Measurements from ENCODE around the gene BIN2. TPM values are rescaled to one million over a fixed set of nuclear protein-coding genes. Genes with fewer than 3 reads are reported as not detected.

Gene BIN2
- total RNA-seq, 1 experiment from 2014 or later: 0.39 TPM

DNA sequence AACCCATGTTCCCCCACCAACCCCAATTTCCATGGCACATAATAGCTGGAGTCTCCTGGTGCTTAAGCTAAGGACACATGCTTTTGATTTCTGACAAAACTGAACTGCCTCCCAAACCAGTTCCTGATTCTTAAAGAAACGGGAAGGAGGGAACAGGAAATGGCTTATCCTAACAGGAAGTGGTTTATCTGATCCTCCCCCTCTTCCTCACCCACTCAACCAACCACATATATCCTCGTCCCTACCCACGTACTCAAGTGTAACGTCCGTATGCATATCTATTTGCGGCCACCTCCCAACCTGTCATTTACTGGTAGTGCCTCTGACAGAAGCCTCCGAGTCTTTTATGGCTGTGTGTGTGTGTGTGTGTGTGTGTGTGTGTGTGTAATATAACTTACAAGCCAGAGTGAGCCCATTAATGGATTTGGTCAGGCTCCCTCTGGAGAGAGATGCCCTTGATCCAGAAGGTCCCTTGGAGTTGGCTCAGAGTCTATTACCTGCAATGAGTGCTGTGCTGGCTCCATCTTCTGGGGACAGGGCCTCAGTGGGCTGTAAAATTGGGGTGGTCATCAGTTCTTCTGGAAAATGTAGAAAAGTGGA, 77.6 kb downstream of the BIN2 start:
- no peaks in the 10 kb centered on the region for H3K27me3 ChIP-seq (ENCODE audit: control insufficient read depth, insufficient read depth, low read length)
- intact Hi-C loops (cut with micrococcal nuclease; ENCODE audit: unreplicated experiment): no loop called here
- DNase-seq (ENCODE audit: low read depth, low spot score) (no peak), ATAC-seq (no peak)
- no peak overlapping the region for H3K4me3 ChIP-seq (ENCODE audit: low read depth in 2 of 2, low read length in 2 of 2)
- in situ Hi-C loops (cut with HindIII; ENCODE audit: low pct_unique_long_range_greater_than_20kb, low sequenced_read_pairs): no loop called here
- TF ChIP-seq SIN3A (IDR thresholded peaks at IDR 0.05; ENCODE audit: borderline replicate concordance, insufficient read depth, low read depth, low read length): no peak
- TF ChIP-seq REST (IDR thresholded peaks at IDR 0.05; ENCODE audit: insufficient read depth in 1 of 2, low read depth in 2 of 2, low read length in 1 of 2): no peak
- TF ChIP-seq POLR2AphosphoS5 (IDR thresholded peaks at IDR 0.05; ENCODE audit: low read depth, low read length): no peak
- TF ChIP-seq TCF7L2 (IDR thresholded peaks at IDR 0.05; ENCODE audit: low read depth, low read length): no peak
- no peak; the same call in 1 of the 2 replicates for TF ChIP-seq CTCF (IDR thresholded peaks at IDR 0.05)
- H3K4me1 ChIP-seq (ENCODE audit: control insufficient read depth, insufficient read depth, low read length): no peaks in the 10 kb centered on the region
- no TSS peak for BruUV-seq (replicated peaks)
- no peaks in the 10 kb centered on the region for H3K9me3 ChIP-seq (ENCODE audit: control insufficient read depth, insufficient read depth, low read depth, low read length)
- ChIA-PET POLR2A (no interaction called here), CTCF (no interaction called here)
- H3K36me3 ChIP-seq (ENCODE audit: control insufficient read depth, insufficient read depth, low read length): peaks cover 19% of the 10 kb centered on the region
- no peak overlapping the region for H3K27ac ChIP-seq (ENCODE audit: low read length)

DNA sequence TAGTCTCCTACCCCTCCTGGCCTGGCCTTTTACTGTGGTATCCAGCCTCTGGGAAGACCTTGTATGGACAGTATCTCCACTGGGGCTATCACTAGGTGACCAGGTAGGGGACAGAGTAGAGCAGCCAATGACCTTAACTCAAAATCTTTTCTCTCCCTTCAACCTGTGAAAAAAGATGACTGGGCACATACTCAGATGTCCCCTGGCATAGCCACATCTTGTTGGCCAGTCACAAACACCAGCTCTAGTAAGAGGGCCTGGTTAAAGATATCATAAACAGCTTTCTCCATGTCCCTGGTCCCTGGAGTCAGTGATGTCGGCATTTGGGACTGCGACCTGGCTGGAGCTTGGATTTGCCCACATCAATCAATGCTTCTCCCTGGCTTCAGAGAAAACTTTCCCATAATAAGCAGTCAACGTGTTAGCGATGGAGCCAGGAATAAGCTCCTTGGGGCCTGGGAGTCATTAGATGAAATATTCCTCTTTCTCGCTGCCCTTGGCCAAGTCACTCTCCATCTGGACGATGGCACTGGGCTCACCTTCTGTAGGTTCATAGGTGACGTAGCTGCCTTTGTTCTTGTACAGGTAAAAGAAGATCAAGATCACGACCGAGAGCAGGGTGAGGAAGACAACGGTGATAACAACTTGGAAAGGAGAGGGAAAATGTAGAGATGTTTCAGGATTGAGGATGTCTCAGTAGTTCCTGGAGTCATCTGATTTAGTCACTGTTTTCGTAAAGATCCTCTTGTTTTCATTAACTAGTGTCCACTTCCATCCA, 78.3 kb downstream of the BIN2 start:
- Histone ChIP-seq H3K27ac (ENCODE audit: low read length) (no peak overlapping the region), H3K9me3 (ENCODE audit: control insufficient read depth, insufficient read depth, low read depth, low read length) (no peaks in the 10 kb centered on the region), H3K4me1 (ENCODE audit: control insufficient read depth, insufficient read depth, low read length) (no peaks in the 10 kb centered on the region), H3K27me3 (ENCODE audit: control insufficient read depth, insufficient read depth, low read length) (no peaks in the 10 kb centered on the region), H3K4me3 (ENCODE audit: low read depth in 2 of 2, low read length in 2 of 2) (no peak overlapping the region), H3K36me3 (ENCODE audit: control insufficient read depth, insufficient read depth, low read length) (peaks cover 26% of the 10 kb centered on the region)
- ChIA-PET CTCF (no interaction called here), POLR2A (no interaction called here)
- no peak for DNase-seq (ENCODE audit: low read depth, low spot score)
- peak; percentile 36; the same call in 1 of the 2 replicates for ATAC-seq
- in situ Hi-C loops (cut with HindIII; ENCODE audit: low pct_unique_long_range_greater_than_20kb, low sequenced_read_pairs) (no loop called here), intact Hi-C loops (cut with micrococcal nuclease; ENCODE audit: unreplicated experiment) (no loop called here)
- no peak for TF ChIP-seq CTCF (IDR thresholded peaks at IDR 0.05)
- TF ChIP-seq SIN3A (IDR thresholded peaks at IDR 0.05; ENCODE audit: borderline replicate concordance, insufficient read depth, low read depth, low read length): no peak
- no peak for TF ChIP-seq REST (IDR thresholded peaks at IDR 0.05; ENCODE audit: insufficient read depth in 1 of 2, low read depth in 2 of 2, low read length in 1 of 2)
- TF ChIP-seq TCF7L2 (IDR thresholded peaks at IDR 0.05; ENCODE audit: low read depth, low read length): no peak
- no peak for TF ChIP-seq POLR2AphosphoS5 (IDR thresholded peaks at IDR 0.05; ENCODE audit: low read depth, low read length)
- BruUV-seq (replicated peaks): no TSS peak

Measured in Panc1 (cell line).